ENCODE results near the gene ATF2. TPM values are rescaled to one million over a fixed set of nuclear protein-coding genes. Genes with fewer than 3 reads are reported as not detected.
A peak's percentile ranks its signal among the peaks of the same experiment; 100 is the strongest.

The ATF2 gene
- total RNA-seq, 3 donors from 2014 or later = 34.1 to 41.4 (median 37.6) TPM

- Mint-ChIP-seq H3K27me3 (ENCODE audit: low read depth) (no peaks in the 10 kb centered on the region), H3K4me3 (no peak overlapping the region), H3K36me3 (ENCODE audit: insufficient read depth) (no peaks in the 10 kb centered on the region), H3K4me1 (ENCODE audit: low read depth) (peaks cover 10% of the 10 kb centered on the region), H3K9me3 (peaks cover 8% of the 10 kb centered on the region)
- DNase-seq (no peak), ATAC-seq (no peak)
Observed at GRCh38 chr2:175039031-175039430, 129.0 kb downstream of the ATF2 start.

GRCh38 chr2:175037941-175038340, 130.1 kb downstream of the ATF2 start:
- Mint-ChIP-seq H3K36me3 (ENCODE audit: insufficient read depth) (no peaks in the 10 kb centered on the region), H3K9me3 (peaks cover 8% of the 10 kb centered on the region), H3K4me1 (ENCODE audit: low read depth) (peaks cover 10% of the 10 kb centered on the region), H3K4me3 (no peak overlapping the region), H3K27me3 (ENCODE audit: low read depth) (no peaks in the 10 kb centered on the region)
- ATAC-seq = no peak
- DNase-seq = no peak

- no peak for ATAC-seq
- H3K27me3 Mint-ChIP-seq (ENCODE audit: low read depth) = no peaks in the 10 kb centered on the region
- no peak for DNase-seq
- peaks cover 10% of the 10 kb centered on the region for H3K4me1 Mint-ChIP-seq (ENCODE audit: low read depth)
- no peaks in the 10 kb centered on the region for H3K9me3 Mint-ChIP-seq
- peak overlapping the region; percentile 41 for H3K4me3 Mint-ChIP-seq
- H3K36me3 Mint-ChIP-seq (ENCODE audit: insufficient read depth) = no peaks in the 10 kb centered on the region
Observed at GRCh38 chr2:175036582-175037018, 131.4 kb downstream of the ATF2 start.

GRCh38 chr2:175035806-175036205, 132.2 kb downstream of the ATF2 start:
- Mint-ChIP-seq H3K4me1 (ENCODE audit: low read depth) (peaks cover 10% of the 10 kb centered on the region), H3K36me3 (ENCODE audit: insufficient read depth) (no peaks in the 10 kb centered on the region), H3K9me3 (no peaks in the 10 kb centered on the region), H3K4me3 (no peak overlapping the region), H3K27me3 (ENCODE audit: low read depth) (no peaks in the 10 kb centered on the region)
- no peak for ATAC-seq
- DNase-seq = no peak

GRCh38 chr2:175034716-175035115, 133.3 kb downstream of the ATF2 start:
- no peaks in the 10 kb centered on the region for H3K9me3 Mint-ChIP-seq
- no peaks in the 10 kb centered on the region for H3K27me3 Mint-ChIP-seq (ENCODE audit: low read depth)
- ATAC-seq = no peak
- peaks cover 10% of the 10 kb centered on the region for H3K4me1 Mint-ChIP-seq (ENCODE audit: low read depth)
- no peak for DNase-seq
- H3K4me3 Mint-ChIP-seq = no peak overlapping the region
- no peaks in the 10 kb centered on the region for H3K36me3 Mint-ChIP-seq (ENCODE audit: insufficient read depth)

- Mint-ChIP-seq H3K4me3 (no peak overlapping the region), H3K4me1 (ENCODE audit: low read depth) (no peaks in the 10 kb centered on the region), H3K27me3 (ENCODE audit: low read depth) (no peaks in the 10 kb centered on the region), H3K36me3 (ENCODE audit: insufficient read depth) (no peaks in the 10 kb centered on the region), H3K9me3 (no peaks in the 10 kb centered on the region)
- ATAC-seq (no peak), DNase-seq (no peak)
Observed at GRCh38 chr2:175030380-175031271, 137.4 kb downstream of the ATF2 start.

GRCh38 chr2:175027755-175028154, 140.2 kb downstream of the ATF2 start:
- no peaks in the 10 kb centered on the region for H3K27me3 Mint-ChIP-seq (ENCODE audit: low read depth)
- DNase-seq (no peak), ATAC-seq (no peak)
- H3K4me1 Mint-ChIP-seq (ENCODE audit: low read depth) = no peaks in the 10 kb centered on the region
- H3K36me3 Mint-ChIP-seq (ENCODE audit: insufficient read depth) = no peaks in the 10 kb centered on the region
- no peaks in the 10 kb centered on the region for H3K9me3 Mint-ChIP-seq
- no peak overlapping the region for H3K4me3 Mint-ChIP-seq

- H3K4me3 Mint-ChIP-seq = no peak overlapping the region
- ATAC-seq = no peak
- H3K9me3 Mint-ChIP-seq = no peaks in the 10 kb centered on the region
- H3K4me1 Mint-ChIP-seq (ENCODE audit: low read depth) = no peaks in the 10 kb centered on the region
- DNase-seq = no peak
- H3K27me3 Mint-ChIP-seq (ENCODE audit: low read depth) = no peaks in the 10 kb centered on the region
- H3K36me3 Mint-ChIP-seq (ENCODE audit: insufficient read depth) = no peaks in the 10 kb centered on the region
Observed at GRCh38 chr2:175026385-175026784, 141.6 kb downstream of the ATF2 start.

- H3K4me3 Mint-ChIP-seq = no peak overlapping the region
- no peaks in the 10 kb centered on the region for H3K36me3 Mint-ChIP-seq (ENCODE audit: insufficient read depth)
- H3K27me3 Mint-ChIP-seq (ENCODE audit: low read depth) = no peaks in the 10 kb centered on the region
- ATAC-seq (no peak), DNase-seq (no peak)
- H3K4me1 Mint-ChIP-seq (ENCODE audit: low read depth) = no peaks in the 10 kb centered on the region
- H3K9me3 Mint-ChIP-seq = no peaks in the 10 kb centered on the region
Observed at GRCh38 chr2:175025946-175026345, 142.1 kb downstream of the ATF2 start.

- H3K9me3 Mint-ChIP-seq = no peaks in the 10 kb centered on the region
- DNase-seq (no peak), ATAC-seq (no peak)
- H3K36me3 Mint-ChIP-seq (ENCODE audit: insufficient read depth) = no peaks in the 10 kb centered on the region
- H3K4me3 Mint-ChIP-seq = no peak overlapping the region
- no peaks in the 10 kb centered on the region for H3K4me1 Mint-ChIP-seq (ENCODE audit: low read depth)
- no peaks in the 10 kb centered on the region for H3K27me3 Mint-ChIP-seq (ENCODE audit: low read depth)
Observed at GRCh38 chr2:175025233-175025632, 142.8 kb downstream of the ATF2 start.

GRCh38 chr2:175022923-175023322, 145.1 kb downstream of the ATF2 start:
- Mint-ChIP-seq H3K36me3 (ENCODE audit: insufficient read depth) (no peaks in the 10 kb centered on the region), H3K4me1 (ENCODE audit: low read depth) (no peaks in the 10 kb centered on the region), H3K27me3 (ENCODE audit: low read depth) (no peaks in the 10 kb centered on the region), H3K4me3 (no peak overlapping the region), H3K9me3 (no peaks in the 10 kb centered on the region)
- DNase-seq (no peak), ATAC-seq (no peak)

Other genes starting within 250 kb of the ATF2 start
- 1 to 10 TPM; 3.2 to 7.5 (median 6.9) TPM for gene CHN1, start 162.8 kb downstream of the ATF2 start, total RNA-seq
- gene ATP5MC3, start 13.5 kb upstream of the ATF2 start, total RNA-seq = 100 to 1,000 TPM; 348 to 407 (median 371) TPM

All from activated T-cell treated with anti-CD3 and anti-CD28 coated beads, Interleukin-2, amount 50 U/mL, for 4 hours (primary cell).